Fibroblast of the aortic adventitia (primary cell): ENCODE measurements around the gene ATG4B. TPM values are rescaled to one million over a fixed set of nuclear protein-coding genes. Genes with fewer than 3 reads are reported as not detected.

Experiments used
- DNase-seq: peaks from one replicate; pipeline ENCODE4 v3.0.0-alpha.2; 2010; ENCODE audit warnings: low read depth
- H3K4me3 ChIP-seq: 2 replicates; pipeline ENCODE4 v1.5.1; 2011; ENCODE audit warnings: low read depth, mild to moderate bottlenecking, control low read depth, low read length, moderate library complexity
- CTCF ChIP-seq: IDR thresholded peaks from 2 replicates; pipeline ENCODE4 v1.5.1; 2011; ENCODE audit warnings: mild to moderate bottlenecking, low read length, control low read depth, inconsistent platforms; ENCODE audit not compliant: insufficient read depth
- total RNA-seq: library from RNA; depleted of rRNA; stranded (reverse); fragments of >200 nt; gene quantifications from 2 replicates; pipeline ENCODE4 v1.2.3, GENCODE V29; 2012; ENCODE audit warnings: low replicate concordance

The ATG4B gene
- total RNA-seq, 1 donor: 52.0 TPM

GRCh38 chr2:241689306-241689705 is 51.8 kb downstream of the ATG4B start:
- DNase-seq: no peak
- no peak overlapping the region for H3K4me3 ChIP-seq
- no peak for TF ChIP-seq CTCF

DNA sequence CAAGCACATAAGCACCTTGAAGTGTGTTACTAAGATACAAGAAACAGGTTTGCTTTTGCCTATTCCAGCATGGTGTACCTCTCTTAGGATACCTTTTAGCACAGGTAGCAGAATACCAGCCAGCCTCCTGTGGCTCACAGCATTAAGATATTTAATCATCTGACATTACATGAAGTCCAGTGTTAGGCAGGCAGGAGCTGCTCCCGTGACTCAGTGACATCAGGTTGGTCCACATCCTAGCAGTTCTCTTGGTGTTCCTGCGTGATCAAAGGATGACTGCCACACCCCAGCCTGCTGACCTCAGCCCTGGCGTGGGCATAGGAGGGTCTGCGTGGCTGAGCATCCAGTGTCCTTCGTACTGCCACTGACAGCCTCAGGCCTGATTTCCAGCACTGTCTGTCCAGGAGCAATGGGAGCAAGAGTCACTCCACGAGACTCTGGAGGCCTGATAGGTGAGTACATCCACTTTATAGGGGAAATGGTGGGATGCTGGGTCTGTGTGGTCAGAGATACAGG is 52.8 kb downstream of the ATG4B start:
- no peak for DNase-seq
- H3K4me3 ChIP-seq: no peak overlapping the region
- no peak for TF ChIP-seq CTCF

DNA sequence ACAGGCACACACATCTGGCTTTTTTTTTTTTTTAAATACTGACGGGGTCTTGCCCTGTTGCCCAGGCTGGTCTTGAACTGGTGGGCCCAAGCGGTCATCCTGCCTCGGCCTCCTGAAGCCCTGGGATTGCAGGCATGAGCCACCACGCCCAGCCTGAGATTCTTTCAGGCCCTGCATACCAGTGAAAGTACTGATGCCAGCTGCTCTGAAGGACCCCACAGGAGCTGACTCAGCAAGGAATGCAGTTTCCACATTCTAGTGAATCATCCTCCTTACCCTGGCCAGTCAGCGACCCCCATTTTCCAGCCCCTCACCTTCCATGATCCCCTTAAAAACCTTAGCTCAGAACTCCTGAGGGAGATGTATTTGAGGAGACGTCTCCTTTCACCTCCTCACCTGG is 55.0 kb downstream of the ATG4B start:
- H3K4me3 ChIP-seq: no peak overlapping the region
- DNase-seq: peak; percentile 71
- no peak for TF ChIP-seq CTCF

DNA sequence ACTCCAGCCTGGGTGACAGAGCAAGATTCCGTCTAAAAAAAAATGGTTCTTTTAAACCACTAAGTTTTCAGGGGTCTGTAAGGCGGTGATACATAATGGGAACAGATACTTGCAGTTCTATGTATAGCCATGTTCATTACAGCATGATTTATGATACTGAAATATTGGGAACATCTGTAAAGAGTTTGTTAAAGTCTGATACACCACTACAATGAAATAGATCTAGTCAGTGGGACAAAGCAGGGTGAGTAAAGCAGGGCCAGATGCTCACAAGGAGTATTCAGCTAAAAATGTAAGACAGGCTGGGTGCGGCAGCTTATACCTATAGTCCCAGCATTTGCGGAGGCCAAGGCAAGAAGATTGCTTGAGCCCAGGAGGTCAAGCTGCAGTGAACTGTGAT is 58.2 kb downstream of the ATG4B start:
- no peak overlapping the region for H3K4me3 ChIP-seq
- no peak for TF ChIP-seq CTCF
- no peak for DNase-seq

DNA sequence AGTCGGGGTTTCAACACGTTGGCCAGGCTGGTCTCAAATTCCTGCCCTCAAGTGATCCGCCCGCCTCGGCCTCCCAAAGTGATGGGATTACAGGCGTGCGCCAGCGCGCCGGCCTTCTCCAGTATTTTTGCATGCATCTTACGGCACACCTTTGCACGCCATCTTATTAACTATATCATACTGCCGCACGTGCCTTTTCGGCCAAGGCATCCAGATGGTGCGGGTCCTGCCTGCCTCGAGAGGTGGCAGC is 63.6 kb downstream of the ATG4B start:
- DNase-seq: peak; percentile 63
- peak overlapping the region; percentile 81 for H3K4me3 ChIP-seq
- no peak for TF ChIP-seq CTCF

DNA sequence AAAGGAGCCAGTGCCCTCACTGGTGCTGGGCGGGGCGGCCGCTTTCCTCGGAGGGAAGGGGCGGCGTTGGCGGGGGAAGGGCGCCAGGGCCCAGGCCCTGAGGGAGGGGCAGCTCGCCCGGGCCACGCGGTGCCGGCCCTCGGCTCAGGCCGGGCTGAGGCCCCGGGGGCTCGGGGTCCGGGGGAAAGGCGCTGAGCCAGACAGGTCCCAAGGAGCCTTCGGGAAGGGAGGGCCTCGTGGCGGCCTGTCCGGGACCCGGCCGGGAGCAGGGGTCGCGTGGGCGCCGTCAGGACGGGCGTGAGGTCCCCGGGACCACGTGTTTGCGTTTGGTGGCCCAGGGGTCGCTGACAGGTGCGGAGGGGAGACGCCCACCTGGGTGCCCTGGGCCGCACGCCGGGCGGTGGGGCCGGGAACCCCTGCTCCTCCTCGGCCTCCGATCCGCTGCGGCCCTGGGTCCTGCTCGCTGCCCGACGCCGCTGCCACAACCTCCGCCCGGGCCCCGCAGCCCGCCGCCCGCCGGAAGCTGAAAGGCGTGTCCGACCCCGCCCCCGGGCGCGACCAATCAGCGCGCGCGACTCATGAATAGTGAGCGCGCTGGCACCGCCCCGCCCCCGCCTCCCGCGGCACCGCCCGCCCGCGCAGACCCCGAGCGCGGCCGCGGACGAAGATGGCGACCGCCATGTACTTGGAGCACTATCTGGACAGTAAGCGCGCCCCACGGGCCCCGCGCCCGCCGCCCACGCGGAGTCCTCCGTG is 64.1 kb downstream of the ATG4B start, which contains the start of gene ING5:
TSS of gene ING5 (plus strand) at position 641 of the 756 bp plus-strand sequence. CDS start at position 668, 27 bp downstream.
- peak; percentile 43 for TF ChIP-seq CTCF
- H3K4me3 ChIP-seq: peak within 1 kb of the TSS; percentile 84
- peak; percentile 85 for DNase-seq
